H1 (cell line): Measurements from ENCODE around the gene NKX2-1. TPM values are rescaled to one million over a fixed set of nuclear protein-coding genes. Genes with fewer than 3 reads are reported as not detected.

Experiments used
- CHD7 ChIP-seq: fragments of 300-600 bp; sonication (generic); IDR thresholded peaks from 2 replicates; pipeline ENCODE4 v1.7.1; 2012; ENCODE audit warnings: low read length, moderate library complexity, mild to moderate bottlenecking, inconsistent platforms; ENCODE audit not compliant: insufficient replicate concordance
- CTBP2 ChIP-seq: IDR thresholded peaks from 2 replicates; pipeline ENCODE4 v1.7.0; 2011; ENCODE audit warnings: borderline replicate concordance, mild to moderate bottlenecking, moderate library complexity, mixed read lengths, low read length; ENCODE audit not compliant: insufficient read depth, insufficient read length
- CTCF ChIP-seq, 3 experiments: IDR thresholded peaks; 1 replicate in 2 of 3; 2 replicates in 1 of 3; pipeline versions ENCODE4 v1.5.1 to v1.6.1; 2011; ENCODE audit warnings: low read length in 3 of 3, mild to moderate bottlenecking in 3 of 3, inconsistent platforms in 2 of 3, low read depth in 1 of 3, moderate library complexity in 1 of 3; ENCODE audit not compliant: insufficient read depth in 1 of 3; ENCODE audit errors: control extremely low read depth in 1 of 3
- HDAC2 ChIP-seq, 2 experiments: fragments of 300-600 bp in 1 of 2; sonication (generic) in 1 of 2; IDR thresholded peaks; 2 replicates each; pipeline ENCODE4 v1.6.1; 2011 to 2012; ENCODE audit warnings: low read depth in 2 of 2, low read length in 2 of 2, mild to moderate bottlenecking in 2 of 2, moderate library complexity in 2 of 2, borderline replicate concordance in 1 of 2, inconsistent platforms in 1 of 2
- RXRA ChIP-seq: IDR thresholded peaks from 2 replicates; pipeline ENCODE4 v1.6.1; 2011; ENCODE audit warnings: low read depth, mild to moderate bottlenecking, low read length, moderate library complexity; ENCODE audit not compliant: insufficient read depth
- polyA plus RNA-seq, 7 experiments: library from polyadenylated mRNA; depleted of rRNA in 3 of 7; stranded (reverse) in 5 of 7; unstranded in 2 of 7; fragments of >200 nt in 5 of 7; fragments of 200-250 nt in 2 of 7; gene quantifications; 1 replicate in 5 of 7; 2 replicates in 1 of 7; 4 replicates in 1 of 7; pipeline versions ENCODE4 v1.2.1 to v1.2.3, GENCODE V29; 2011 to 2013; ENCODE audit warnings: missing spikeins in 2 of 7, mixed read lengths in 2 of 7
- total RNA-seq: library from RNA; stranded (reverse); fragmentation: NEBNext Ultra II Directional; extraction: Animal tissue kit (Norgen Biotek cat#: 25700); gene quantifications from 2 replicates; pipeline ENCODE4 v1.2.1, GENCODE V29; 2021
- TF ChIP-seq, protein P1 (sequence below): IDR thresholded peaks from 2 replicates; pipeline ENCODE4 v1.6.1; 2012; ENCODE audit warnings: inconsistent platforms

Gene NKX2-1
- total and polyA plus RNA-seq, 2 of the 8 experiments (the other 6 are each of a cell fraction or from before 2014, with no cell fraction given), result not detected

GRCh38 chr14:36521598-36522345 lies 1.7 kb upstream of the NKX2-1 start (continued):
- TF ChIP-seq CTCF (IDR thresholded peaks at IDR 0.05; ENCODE audit: control extremely low read depth in 1 of 3, insufficient read depth in 1 of 3, low read depth in 1 of 3, low read length in 3 of 3) (peak in 2 of 3 experiments; percentile 44 to 47; a peak in 3 of 4 replicates), CTBP2 (no peak), HDAC2 (IDR thresholded peaks at IDR 0.05; ENCODE audit: borderline replicate concordance in 1 of 2, low read depth in 2 of 2, low read length in 2 of 2) (no peak), RXRA (no peak), CHD7 (no peak)
- TF ChIP-seq, protein P1, sequence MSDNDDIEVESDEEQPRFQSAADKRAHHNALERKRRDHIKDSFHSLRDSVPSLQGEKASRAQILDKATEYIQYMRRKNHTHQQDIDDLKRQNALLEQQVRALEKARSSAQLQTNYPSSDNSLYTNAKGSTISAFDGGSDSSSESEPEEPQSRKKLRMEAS, result no peak
